Germinal center (tissue), 1 donor: Measurements from ENCODE around the gene CLEC5A.
"Not testable (repeated sequence)": the region's sequence is repeated elsewhere in the genome, so short reads cannot be mapped to it uniquely, and the experiment has no call there.

ENCODE experiments used
- DNase-seq: peaks from one replicate; pipeline ENCODE4 v3.0.0; 2012; ENCODE audit warnings: mixed read lengths, low spot score

Gene CLEC5A

DNA sequence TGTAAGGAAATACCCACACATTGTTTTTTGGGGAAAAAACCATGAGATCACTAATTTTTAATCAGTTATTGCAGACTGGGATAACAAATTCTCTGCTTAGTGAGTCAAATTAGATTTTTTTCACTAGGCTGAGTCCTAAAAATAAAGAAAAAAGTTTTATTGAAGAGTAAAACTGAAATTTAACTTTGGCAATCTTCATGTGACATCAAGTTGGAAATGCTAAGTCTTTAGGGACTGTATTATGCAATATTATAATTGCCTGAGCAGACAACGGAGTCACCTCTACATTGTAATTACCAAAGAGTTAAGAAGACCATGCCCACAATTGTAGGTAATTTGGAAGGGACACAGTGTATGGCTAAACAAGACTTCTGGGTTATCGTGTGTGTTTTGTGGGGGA is 2.2 kb upstream of the CLEC5A start:
- DNase-seq = no peak

DNA sequence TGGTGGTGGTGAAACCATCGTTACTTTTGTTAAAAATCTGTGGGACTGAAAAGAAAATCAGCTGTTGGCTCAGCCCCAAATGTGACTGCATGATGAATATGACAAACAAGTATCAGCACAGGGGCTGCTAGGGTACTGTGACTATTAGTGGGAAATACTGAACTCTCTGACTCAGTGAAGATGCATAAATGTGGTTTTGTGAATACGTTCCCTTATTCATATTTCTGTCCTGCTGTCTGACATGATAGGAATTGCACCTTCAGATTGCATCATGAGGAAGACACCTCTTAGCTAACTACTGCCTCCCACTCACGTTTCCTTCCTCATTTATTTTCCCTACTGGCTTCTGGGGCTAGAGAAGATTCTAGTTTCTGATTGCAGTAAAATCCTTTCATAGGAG is 1.4 kb downstream of the CLEC5A start:
- DNase-seq = no peak

DNA sequence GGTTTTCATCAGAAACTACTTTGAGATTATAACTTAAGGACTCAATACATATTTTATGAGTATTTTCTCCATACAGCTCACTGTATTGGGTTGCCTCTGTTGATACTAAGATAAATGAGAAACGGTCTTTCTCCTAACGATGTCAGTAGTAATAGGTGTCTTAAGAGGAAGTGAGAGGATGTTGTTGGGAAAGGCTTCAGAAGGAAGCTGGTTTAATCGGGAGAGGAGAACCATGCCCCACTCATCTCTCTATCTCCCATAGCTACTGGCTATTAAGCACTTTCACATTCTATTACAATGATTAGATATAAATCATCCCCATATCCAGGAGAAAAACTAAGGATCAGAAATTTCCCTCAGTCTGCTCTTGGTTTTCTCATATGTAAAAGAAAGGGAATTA is 2.0 kb downstream of the CLEC5A start:
- DNase-seq = no peak

DNA sequence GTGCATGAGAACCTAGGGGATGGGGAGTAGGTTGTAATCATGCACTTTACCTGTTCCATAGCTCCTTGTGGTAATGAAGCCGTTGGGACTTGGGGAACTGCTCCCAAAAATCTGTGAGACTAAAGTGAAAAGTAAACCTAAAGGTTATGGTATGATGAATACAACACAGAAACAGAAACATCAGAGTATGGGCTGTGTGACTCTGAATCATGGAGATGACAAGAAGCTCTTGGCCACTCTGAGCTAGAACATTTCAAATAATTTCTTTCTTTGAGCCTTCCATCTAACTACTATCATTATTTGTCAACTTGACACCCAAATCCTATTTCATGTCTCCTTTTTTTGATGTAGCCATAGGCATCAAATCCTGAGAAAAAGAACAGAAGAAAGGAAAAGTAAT is 2.9 kb downstream of the CLEC5A start:
- no peak for DNase-seq

DNA sequence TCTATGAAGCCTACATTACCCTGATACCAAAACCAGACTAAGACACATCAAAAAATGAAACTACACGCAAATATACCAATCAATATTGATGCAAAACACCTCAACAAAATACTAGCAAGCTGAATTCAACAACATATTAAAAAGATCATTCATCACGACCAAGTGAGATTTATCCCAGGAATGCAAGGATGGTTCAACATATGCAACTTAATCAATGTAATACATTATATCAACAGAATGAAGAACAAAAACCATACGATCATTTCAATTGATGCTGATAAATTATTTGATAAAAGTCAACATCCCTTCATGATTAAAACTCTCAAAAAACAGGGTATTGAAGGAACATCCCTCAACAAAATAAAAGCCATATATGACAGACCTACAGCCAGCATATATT is 5.7 kb downstream of the CLEC5A start:
- no peak for DNase-seq

DNA sequence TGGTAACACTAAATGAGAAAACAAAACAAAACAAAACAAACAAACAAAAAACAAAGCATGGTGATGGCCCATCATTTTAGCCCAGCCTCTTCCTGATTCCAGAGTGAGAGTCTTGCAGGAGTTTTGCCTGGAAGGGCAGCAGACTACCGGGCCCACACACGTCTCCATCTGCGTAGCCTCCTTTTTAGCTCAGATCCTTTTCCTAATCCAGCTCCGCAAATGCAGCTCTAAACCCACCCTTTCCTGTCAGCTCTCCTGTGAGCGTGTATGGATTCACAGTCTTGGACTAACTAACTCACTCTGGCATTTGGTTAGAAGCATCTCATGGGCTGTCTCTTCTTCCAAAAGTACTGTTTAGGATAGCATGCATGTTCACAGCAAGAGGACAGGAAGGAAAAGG is 16.6 kb downstream of the CLEC5A start:
- DNase-seq = no peak

DNA sequence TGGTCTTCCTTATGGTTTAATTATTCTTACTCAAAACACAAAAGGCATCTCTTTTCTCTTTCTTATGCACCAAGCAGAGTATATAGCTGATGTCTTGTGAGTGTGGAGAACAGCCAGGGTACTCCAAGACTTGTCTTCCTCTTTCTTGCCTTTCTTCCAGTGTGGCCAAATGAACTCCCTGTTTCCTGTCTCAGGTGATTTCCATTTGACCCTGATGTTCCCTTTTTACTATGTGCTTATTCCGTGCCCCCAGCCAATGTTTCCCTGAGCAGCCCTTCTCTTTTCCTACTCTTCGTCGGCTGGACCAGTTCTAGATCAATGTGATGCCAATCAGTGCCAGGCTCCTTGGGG is 18.0 kb downstream of the CLEC5A start:
- no peak for DNase-seq

DNA sequence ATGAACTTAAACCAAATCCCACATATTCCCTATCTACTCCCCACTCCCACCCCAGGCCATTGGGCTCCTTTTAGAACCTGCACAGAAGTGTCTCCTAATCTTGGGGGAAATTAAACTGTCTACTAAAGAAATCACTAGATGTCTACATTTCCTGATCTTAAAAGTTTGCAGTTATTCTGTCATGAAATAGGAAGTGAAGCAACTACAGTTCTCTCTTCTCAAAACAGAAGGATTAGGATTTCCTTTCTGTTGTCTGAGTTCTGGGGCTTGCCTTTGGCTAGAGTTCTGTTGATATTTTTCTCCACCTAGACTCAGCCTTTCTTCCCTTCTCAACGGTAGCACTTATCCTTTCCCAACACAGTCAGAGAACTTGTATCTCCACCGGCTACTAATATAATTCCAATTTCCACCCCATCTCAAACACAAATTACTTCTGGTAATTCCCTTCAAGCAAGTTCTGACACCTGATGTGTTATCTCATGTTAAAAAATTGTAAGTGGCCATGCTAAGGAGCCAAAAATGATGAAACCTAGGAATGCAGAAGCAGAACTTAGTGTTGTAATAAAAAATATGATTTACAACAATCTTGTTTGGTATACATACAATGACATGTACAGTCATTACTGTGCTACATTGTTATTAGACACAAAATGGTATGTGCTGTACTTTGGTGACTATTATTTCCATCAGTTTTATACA is 18.5 kb downstream of the CLEC5A start:
- DNase-seq = no peak

DNA sequence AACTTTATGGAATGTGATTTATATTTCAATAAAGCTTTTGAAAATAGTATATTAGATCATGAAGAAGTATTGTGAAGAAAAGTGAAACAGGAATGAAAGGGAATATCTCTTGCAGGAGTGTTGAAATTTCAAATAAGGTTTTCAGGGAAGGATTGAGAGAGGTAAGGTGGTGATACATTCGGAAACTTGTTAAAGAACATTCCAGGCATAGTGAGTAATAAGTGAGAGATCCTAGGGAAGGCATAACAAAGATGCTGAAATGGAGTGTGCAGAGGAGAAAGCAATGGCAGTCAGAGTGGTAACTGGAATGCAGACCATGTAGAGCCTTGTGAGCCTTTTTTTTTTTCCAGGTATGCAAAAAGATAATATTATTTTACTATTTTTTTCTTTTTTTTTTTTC is 26.5 kb downstream of the CLEC5A start:
- DNase-seq = no peak

DNA sequence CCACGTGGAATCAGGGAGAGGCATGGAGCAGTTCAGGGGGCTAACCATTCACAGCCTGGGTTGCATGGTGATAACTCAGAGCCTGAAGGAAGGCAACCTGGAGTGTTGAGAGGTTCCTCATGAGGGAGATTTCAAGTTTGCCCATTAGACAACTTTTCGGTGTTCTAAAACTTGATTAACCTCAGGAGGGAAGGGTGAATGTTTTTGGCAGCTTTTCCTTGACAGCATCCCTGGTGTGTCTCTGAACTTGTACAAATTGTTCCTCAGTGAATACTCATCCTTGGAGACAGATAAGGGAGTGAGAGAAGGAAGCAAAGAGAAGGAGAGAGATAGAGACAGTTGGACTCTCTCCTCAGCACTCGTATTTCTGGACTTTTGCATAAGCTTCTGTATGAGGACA is 30.7 kb downstream of the CLEC5A start, which contains the start of gene OR9A4:
Gene OR9A4, plus strand, starts transcription at position 301 of the 400 bp plus-strand sequence. CDS start 2,477 bp downstream, outside the sequence.
- no peak for DNase-seq

DNA sequence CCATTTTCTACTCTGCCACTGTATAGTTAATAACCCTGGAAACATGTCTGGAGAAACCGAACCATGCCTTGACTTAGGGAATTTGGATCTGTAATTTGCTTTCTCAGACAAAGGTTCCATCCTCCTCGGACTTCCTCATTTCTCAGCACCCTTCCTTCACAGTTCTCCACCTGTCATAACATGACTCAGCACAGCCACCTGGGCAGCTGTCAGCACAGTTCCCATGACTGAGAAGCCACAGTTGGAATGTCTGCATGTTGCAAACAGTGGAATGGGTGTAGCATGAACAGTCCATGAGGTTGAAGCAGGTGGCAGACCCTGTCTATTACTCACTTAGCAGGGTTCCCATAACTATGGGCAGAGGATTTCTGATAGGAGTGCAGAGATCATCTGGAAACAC is 31.2 kb downstream of the CLEC5A start:
- no peak for DNase-seq

DNA sequence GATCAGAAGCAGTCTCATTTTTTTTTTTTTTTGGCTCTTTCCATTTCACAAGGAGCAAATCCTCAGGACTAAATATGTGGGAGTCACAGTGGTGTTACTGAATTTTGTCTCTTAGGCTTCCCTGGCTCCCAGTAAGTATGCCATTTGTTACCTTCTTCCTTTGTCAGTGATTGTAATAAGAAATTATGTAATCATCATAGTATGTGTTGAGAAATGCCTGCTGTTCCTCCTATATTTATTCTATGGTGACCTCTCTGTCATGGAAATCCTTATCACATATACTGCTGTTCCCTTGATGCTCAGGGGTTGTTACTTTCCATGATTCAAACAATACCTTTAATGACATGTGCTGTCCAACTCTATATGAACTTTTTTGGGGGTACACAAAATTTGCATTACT is 35.4 kb downstream of the CLEC5A start:
- no peak for DNase-seq

DNA sequence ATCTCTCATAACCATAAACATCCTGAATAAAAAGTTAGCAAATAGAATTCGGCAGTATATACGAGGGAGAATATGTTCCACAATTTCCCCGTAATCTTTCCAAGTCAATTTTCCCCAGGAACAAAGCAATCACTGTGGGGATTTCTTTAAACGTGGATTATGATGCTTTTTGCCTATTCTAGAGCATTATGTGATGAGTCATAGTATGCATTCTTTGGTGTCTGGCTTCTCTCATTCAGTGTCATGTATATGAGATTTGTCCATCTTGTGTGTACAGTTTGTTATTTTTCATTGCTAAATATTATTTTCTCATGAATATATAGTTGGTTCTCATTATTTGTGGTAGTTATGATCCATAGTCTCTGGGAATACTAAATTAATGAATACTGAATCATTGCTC is 40.5 kb downstream of the CLEC5A start:
- DNase-seq = no peak

DNA sequence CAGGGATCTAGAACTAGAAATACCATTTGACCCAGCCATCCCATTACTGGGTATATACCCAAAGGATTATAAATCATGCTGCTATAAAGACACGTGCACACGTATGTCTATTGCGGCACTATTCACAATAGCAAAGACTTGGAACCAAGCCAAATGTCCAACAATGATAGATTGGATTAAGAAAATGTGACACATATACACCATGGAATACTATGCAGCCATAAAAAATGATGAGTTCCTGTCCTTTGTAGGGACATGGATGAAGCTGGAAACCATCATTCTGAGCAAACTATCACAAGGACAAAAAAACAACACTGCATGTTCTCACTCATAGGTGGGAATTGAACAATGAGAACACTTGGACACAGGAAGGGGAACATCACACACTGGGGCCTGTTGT is 47.4 kb downstream of the CLEC5A start:
- not testable (repeated sequence) for DNase-seq

DNA sequence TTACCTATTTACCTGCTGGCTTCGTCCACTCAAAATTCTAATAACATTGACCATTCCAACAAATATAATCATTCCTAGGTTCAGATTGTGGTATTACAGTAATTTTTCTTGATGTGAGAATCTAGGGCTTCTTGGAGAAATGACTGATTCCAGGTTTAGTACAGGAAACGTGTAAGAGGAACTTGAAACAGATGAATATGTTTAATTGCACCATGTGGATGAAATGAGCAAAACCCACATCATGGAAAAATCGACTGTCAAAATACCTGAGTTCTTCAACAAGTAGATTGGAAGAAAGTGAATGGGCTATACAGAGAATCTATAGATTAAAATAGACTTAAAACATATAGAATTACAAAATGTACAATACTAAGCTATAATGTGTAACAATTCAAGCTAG is 55.4 kb downstream of the CLEC5A start:
- no peak for DNase-seq

DNA sequence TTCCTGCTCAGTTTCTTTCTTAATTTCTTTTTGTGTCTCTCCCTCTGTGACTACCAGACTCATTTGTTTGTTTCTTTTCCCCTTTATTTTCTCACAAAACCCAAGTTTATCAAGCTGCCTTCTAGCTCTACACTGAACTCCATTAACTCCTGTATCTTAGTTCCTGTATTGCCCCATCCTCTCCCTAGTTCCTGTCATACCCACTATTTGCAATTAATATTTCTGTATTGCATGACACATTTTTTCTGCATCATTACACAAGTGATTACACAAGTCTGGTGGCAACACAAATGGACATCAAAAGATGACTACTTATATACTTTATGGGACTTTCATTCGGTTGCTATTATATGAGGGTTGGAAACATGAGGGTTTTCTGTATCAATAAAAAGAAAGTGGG is 57.5 kb downstream of the CLEC5A start:
- no peak for DNase-seq

DNA sequence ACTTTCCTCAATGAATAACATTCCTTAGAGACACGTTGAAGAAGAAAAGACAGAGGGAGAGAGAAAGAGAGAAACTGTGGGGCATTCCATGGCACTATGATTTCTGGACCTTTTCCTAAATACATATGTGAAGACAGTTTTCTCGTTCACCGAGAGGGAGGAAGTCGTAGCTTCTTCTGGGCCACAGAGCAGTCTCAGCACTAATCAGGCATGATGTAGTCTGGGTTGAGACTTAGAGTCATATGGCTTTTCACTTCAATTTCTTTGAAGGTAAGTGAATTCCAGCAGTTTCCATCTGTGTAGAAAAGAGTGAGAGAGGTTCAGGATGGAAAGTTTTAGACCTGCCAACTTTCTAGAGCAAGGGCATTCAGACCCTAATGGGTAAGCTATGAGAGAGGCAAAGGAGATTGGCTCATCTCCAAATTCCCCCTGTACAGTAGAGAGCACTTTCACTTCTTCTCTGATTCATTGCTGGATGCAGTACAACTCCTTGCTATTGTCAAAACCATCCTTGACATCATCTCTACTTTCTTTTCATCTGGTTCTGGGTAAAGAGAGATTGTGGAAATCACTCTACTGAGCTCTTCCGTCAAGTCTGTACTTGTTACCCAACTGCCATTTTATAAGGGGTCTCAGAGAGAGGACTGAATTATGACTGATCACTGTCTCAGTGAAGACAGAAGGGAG is 62.1 kb downstream of the CLEC5A start:
- DNase-seq = no peak

DNA sequence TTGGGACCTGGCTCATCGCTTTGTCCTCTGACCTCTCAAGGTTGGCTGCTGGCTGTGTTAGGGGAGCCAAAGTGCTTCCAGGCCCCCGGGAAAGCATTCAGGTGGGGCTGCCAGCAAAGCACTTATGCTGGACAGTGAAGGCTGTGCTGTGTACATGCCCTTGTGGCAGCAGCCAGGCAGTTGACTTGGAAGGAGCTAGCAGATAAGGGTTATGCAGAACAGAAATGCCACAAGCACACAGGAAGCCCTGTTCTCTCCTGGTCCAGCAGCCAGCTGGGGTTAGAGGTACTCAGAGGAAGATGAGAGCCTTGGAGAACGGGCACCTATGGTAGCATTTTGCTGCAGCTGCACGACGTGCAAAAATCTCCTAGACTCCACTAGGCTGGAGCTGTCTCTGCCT is 65.8 kb downstream of the CLEC5A start:
- no peak for DNase-seq

DNA sequence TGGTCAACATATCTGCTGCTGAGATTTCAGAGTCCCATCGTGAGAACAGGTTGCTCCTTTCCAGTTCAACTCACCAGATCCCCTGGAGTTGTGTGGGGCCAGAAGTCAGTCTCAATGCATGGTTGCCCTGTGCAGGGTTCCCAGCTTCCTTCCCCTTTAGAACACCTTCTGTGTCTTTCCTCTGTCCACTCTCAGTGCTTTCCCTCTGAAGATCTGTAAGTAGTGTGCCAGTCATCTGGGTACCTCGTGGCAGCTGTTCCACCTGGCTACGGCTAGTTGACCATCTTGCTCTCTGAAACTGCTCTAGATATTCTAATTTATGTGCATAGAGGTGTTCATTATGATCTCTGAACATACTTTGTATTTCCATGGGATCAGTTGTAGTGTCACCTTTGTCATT is 69.4 kb downstream of the CLEC5A start:
- no peak for DNase-seq
